ENCODE data around the gene KCTD12. TPM values are rescaled to one million over a fixed set of nuclear protein-coding genes. Genes with fewer than 3 reads are reported as not detected.

Gene KCTD12
- total RNA-seq, 1 donor from 2014 or later: 118 TPM

DNA sequence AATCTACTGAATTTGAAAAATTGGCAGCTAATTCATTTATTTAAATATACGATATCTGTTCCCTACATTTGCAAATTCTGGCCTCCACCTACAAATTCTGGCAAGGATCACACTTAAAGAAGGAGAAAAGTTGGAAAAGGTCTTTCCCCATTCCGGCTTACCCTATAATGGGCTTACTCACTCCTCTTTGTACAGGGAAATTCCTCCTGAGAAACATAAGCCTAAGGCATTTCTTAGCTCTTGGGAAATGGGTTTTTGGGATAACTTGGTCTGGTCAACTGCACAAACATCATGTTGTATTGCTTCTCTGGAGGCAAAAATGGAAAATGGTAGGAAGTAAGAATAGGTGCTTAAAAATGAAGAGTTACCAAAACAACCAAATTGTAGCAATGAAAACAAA is 25.5 kb downstream of the KCTD12 start:
- no peak for DNase-seq (ENCODE audit: extremely low read depth, low read depth, low spot score)

DNA sequence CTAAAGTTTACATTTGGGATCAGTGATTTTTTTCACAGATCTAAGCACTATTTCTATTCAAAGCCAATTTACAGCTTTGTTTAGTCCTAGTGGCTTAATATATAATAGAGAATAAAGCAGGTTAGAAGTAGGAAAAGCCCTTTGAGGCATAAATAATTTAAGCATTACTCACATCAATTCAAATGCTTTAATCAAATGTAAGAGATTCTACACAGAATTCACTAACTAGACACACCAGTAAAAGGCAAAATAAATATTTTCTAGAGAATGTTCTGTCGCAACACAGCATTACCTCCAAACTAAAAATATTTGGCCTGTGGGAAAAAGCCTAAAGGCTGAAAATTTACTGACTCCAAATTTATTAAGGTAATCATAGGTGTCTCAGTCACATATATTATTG is 31.3 kb downstream of the KCTD12 start:
- no peak for DNase-seq (ENCODE audit: extremely low read depth, low read depth, low spot score)

DNA sequence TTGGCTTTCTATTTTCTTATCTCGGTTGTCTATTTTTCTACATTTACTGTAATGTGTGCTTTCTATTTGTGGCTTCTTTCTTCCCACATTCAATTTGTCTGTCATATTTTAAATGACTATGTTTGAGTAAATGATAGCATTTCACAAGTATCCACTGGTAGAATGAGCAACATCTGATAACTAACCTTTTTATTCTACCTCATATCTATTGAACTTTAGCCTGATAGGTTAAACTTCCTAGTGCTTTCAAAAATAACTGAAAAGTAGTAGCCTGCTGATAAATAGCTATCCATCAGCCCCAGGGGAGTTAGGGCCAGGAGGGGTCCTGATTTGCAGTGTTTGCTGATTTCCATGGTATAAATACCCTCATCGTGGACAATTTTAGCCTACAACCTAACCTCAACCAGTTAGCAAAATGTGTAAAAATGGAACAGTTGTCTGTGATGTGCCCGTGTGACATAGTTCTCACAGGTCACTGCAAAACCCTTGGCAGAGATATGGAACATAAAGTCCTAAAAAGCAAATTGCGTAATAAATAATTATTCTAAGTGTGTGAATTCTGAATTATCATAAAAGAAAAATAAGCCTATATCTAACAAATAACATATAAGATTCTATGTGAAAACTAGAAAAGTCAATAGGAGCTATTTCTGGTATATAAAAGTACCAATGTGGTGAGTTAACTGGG is 32.1 kb downstream of the KCTD12 start:
- no peak for DNase-seq (ENCODE audit: extremely low read depth, low read depth, low spot score)

DNA sequence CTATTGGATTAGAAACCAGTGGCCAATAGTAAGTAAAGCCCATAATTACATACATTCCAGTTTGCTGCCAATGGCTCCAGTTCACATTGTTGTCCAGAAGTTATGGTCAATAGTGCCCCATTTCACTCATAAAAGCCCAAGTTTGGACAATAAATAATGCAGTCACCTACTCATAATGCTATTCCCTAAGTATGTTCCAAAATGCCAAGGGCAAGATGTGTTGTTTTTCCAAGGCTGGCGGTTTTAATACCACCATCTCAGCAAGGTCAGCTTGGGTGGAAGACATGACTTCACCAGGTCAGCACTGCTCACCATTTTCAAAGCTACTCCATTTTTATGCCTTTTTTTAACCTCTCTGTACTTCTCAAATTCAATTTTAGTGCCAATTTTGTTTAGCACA is 32.7 kb downstream of the KCTD12 start:
- no peak for DNase-seq (ENCODE audit: extremely low read depth, low read depth, low spot score)

DNA sequence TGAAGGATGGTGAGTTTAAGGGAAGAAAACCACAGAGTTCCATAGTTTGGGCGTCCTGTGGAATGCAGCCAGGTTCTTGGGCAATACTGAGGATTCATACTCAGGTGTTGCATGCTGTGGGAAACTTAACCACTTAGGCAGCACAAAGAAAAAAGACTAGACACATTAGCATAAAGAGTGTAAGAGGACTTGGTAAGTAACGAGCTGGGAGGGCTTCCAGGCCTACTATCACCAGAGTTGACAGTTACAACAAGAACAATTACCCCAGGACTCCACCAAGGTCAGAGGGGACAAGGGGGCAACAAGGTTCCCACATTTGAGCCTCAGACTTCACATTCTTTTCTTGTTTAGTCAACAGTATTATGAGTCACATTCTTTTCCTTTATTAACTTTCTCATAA is 33.2 kb downstream of the KCTD12 start:
- peak; percentile 61 for DNase-seq (ENCODE audit: extremely low read depth, low read depth, low spot score)

DNA sequence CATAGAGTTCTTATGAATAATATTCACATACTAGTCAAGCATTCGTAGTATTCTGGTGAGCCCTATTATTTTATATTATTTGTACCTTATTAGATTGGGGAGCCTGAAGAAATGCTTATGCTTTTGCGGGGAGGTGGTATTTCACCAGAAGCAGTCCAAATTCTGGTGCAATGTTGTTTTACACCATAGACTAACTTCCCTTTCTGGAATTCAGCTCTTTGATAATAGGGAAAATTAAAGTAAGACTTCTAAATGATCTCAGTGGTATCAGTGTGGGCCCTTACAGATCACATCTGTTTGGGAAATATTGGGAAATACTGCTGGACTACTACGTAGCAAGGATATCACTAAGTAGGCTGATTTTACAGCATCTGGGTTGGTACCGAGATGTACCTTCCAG is 34.2 kb downstream of the KCTD12 start:
- DNase-seq (ENCODE audit: extremely low read depth, low read depth, low spot score): no peak

DNA sequence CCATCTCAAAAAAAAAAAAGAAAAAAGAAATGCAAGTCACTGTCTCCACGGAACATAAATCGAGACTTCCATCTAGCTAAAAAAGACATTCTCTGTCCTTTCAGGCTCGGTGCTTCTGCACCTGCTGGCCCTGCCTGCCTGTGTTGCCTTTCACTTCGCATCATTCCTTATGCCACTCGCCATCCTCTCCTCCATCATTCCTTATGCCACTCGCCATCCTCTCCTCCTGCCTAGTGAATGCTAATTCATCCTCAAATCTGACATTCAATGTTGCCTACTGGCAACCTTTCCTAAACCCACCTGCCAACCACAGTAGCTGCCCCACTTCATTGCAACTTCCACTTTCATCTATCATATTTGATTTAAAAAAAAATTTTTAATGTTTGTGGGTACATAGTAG is 36.7 kb downstream of the KCTD12 start:
- no peak for DNase-seq (ENCODE audit: extremely low read depth, low read depth, low spot score)

DNA sequence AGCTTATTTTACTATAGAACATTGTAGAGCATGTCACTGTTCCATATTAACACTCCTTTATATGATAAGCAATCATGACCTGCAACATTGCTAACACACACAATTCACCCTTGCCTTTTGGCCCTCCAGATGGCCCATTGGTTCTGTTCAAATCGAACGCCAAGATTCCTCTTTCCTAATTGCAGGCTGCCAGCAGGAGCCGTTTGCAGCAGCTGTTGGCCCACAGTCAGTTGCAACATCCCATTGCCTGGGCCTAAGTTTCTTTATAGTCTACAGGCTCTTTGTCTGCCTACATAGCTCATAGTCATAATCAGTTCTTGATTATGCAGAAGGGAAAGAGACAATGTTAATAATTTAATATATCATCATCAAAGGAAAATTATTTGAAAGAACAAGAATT is 37.6 kb downstream of the KCTD12 start:
- DNase-seq (ENCODE audit: extremely low read depth, low read depth, low spot score): no peak

DNA sequence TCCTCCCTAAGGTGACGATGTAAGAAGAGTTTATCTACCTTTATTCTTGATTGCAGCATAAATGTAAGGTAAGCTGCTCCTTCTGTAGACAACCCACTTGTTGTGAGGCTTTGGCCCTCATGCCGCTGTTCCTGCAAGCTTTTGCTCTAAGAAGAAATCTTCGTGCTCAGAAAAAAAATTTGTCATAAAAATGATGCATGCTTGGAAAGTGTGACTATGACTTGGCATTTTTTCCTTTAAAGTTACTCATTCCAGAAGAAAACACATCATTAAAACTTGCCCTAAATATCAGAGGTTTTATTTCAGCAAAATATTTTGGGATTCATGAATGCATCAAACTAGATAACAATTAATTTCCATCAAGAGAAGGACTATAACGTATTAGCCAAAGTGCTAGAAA is 39.8 kb downstream of the KCTD12 start:
- DNase-seq (ENCODE audit: extremely low read depth, low read depth, low spot score): no peak

DNA sequence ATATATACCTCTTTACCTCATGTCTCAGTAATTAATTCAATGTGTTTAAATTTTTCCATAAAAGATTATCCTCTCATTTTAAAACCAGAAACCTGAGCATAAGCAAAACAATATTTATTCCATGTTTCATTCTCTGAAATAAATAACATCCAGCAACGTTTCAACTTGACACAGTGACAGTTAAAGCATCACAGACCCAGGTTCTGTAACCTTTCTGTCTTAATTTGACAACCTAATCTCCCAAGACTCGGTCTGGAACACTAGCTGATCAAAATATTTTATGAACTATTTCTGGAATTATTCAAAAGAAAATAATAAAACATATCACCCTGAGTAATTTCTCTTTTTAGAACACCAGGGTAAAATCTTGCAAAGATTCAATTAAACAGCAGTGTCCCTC is 40.3 kb downstream of the KCTD12 start:
- DNase-seq (ENCODE audit: extremely low read depth, low read depth, low spot score): no peak

DNA sequence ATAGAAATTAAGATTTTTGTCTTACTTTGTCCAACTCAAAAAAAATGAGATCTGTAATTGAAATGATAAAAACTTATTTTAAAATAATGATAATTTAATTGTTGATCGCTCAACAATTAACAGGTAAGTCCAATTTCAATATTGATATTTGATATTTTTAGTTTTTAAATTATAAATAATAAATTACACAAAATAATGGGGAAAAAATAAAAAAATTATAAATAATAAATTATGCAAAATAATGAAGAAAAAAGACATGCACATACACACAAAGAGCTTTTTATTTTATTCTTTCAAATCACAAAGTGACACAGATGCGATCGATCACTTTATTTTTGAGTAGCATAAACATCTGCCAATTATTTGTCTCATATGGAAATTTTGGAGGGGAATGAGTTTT is 40.8 kb downstream of the KCTD12 start:
- DNase-seq (ENCODE audit: extremely low read depth, low read depth, low spot score): no peak

DNA sequence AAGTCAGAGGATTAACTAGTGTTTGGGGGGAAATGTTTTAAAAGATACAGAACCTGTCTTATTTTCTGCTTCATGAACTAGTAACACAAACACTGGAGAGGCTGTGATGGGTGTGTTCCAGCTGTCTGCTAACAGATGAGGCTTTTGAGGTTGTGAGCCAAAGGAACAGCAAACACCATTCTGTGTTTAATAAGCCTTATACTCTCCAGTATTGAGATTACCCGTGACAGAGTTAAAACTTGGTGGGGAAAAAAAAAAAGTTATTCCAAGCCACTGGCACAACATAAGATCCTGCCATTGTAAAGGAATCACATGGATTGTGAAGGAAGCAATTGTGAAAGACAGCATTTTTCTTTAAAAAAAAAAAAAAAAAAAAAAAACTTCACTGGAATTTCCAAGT is 48.4 kb downstream of the KCTD12 start:
- DNase-seq (ENCODE audit: extremely low read depth, low read depth, low spot score): no peak

DNA sequence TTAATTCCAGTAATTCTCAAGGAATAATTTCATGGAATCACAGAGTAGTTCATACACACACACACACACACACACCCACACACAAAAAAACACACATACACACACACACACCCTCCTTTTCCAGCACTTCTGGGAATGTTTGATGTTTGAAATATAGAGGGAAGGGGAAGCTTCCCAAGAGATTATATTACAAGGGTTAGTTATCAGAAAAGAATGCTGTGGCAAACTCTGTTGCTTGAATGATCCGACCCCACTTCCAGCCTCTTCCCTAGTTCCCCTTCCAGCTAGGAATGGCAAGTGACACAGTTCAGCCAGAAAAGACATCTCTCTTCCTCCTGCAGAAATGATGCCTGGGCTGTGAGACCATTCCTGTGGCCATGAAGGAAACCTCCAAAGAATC is 49.9 kb downstream of the KCTD12 start:
- no peak for DNase-seq (ENCODE audit: extremely low read depth, low read depth, low spot score)

DNA sequence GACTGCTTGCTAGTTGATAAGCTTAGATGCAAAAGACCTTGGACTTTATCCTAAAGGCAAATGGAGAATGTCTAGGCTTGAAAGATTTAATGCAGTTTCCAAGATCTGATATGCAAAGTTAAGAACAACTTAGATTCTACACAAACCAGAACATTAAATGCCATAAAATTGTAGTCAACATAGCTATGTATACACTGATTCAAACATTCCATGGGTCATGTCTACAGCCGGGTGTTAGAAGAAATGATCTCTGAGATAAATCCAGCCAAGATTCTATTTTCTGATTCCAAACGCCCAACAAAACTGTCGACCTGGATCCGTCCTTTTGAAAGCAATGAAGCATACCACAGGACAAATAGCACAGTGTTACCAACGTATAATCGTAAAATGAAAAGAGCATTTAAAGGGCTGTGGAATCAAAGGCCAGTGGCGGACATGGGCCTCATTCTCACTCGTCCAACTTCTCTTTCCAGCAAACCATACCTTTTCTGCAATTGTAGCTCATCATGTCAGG is 52.7 kb downstream of the KCTD12 start:
- no peak for DNase-seq (ENCODE audit: extremely low read depth, low read depth, low spot score)

DNA sequence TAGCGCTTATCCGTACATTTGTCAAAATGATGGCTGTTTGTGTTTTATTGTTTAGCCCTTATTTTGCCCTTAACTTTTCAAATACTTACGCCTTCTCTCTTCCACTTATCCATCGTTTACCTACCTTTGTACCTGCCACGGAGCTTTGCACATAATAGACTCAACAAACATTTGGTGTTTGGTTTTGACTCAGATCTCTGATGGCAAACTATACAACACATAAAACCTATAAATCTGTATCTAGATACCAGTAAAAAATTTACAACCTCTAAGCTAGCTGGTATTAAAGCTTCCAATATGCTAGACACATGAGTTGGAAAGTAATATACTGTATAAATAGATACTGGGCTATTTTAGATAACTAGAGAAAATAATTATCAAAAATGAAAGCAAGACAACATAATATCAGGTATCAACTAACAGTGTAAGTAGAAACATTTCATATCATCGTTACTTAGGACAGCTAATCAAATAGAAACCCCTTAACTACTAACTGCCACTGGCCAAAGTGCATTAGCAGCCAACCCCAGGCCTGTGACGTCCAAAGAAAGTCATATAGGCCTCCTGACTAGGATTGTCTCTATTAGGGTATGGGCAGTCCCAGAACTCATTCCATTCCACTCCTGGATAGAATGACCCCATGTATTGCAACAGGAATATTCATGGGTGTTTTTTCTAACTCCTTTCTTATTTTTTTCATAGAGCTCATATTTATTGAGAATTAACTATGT is 53.8 kb downstream of the KCTD12 start:
- DNase-seq (ENCODE audit: extremely low read depth, low read depth, low spot score): no peak

DNA sequence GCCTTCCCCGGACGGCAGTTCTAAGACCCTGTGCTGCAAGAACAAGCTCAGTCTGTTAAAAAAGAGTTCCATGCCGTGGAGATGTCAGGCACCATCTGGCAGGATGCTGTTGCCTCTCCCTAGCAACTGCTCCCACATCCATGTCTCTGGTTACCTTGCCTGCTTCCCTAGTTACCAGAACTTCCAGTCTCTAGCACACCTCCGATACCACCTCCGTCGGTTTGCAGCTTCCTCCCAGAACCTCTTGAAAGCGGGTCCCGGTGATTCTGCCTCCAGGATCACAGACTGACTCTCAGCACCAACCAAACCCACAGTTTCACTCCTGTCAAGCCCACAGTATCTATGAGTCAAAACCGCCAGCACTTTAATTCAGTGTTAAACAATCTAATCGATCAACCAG is 55.4 kb downstream of the KCTD12 start:
- no peak for DNase-seq (ENCODE audit: extremely low read depth, low read depth, low spot score)

Other genes with a start within 250 kb of the KCTD12 start
- gene ACOD1, start 62.1 kb upstream of the KCTD12 start, total RNA-seq: not detected in 2 replicates
- gene CLN5, start 105.7 kb upstream of the KCTD12 start, total RNA-seq: 30.2 and 31.3 TPM in 2 replicates
- 31.9 and 45.4 TPM in 2 replicates for gene FBXL3, start 140.8 kb upstream of the KCTD12 start, total RNA-seq